ENCODE results near the gene GALNT2.

GALNT2 gene

GRCh38 chr1:230220478-230220877 is 153.4 kb downstream of the GALNT2 start:
- no peak for DNase-seq

- DNase-seq = no peak
These were observed 153.9 kb downstream of the GALNT2 start for GRCh38 chr1:230220907-230221306.

- no peak for DNase-seq
These were observed 155.6 kb downstream of the GALNT2 start for GRCh38 chr1:230222678-230223077.

DNA sequence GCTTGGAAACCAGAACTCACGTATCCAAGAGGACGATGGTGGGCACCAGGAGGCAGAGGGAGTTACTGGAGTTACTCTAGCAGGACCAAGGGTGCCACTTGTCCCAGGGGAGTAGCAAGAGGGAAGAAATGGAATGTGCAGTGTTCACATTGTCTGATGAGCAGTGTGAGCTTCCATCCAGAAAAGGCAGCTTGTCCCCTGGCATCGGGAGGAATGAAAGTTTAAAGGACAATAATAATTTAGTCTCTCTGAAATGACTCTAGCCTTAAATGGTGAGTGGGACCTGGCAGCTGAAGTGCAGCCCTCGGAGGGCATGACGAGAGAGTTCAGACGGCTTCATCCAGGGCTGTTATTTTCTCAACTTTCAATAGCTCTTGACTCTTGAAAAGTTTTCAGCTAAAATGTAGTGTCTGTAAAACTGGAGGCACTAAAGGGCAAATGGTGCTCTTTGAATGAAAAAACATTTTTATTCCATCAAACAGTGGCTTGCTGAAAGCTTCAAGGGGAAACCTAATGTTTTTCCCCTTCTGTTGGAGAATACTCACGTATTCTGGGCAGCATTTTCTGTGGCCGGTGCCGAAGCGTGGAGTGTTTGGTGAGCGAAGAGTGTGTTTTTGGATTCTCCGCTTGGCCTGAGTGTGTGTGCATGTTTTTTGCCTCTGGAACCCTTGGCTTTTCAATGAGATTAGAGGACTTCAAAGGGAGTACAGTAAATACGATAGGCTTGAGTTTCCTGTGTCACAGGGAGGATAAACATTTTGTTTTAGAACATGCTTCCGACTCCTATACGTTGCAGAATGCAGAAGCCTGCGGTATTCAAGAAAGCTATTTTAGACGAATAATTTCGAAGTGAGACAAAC is 157.3 kb downstream of the GALNT2 start:
- no peak for DNase-seq

- DNase-seq = no peak
These were observed 159.2 kb downstream of the GALNT2 start for GRCh38 chr1:230226007-230226800.

GRCh38 chr1:230226814-230227213 is 159.8 kb downstream of the GALNT2 start:
- no peak for DNase-seq

- DNase-seq = no peak
These were observed 161.3 kb downstream of the GALNT2 start for GRCh38 chr1:230228236-230228897.

GRCh38 chr1:230230273-230230672 is 163.2 kb downstream of the GALNT2 start:
- no peak for DNase-seq

- no peak for DNase-seq
These were observed 164.1 kb downstream of the GALNT2 start for GRCh38 chr1:230230948-230231773.

GRCh38 chr1:230231774-230232145 is 164.7 kb downstream of the GALNT2 start:
- DNase-seq = no peak

- peak; percentile 11 for DNase-seq
These were observed 165.3 kb downstream of the GALNT2 start for GRCh38 chr1:230232371-230232771.

GRCh38 chr1:230233786-230234185 is 166.7 kb downstream of the GALNT2 start:
- no peak for DNase-seq

- DNase-seq = no peak
These were observed 168.8 kb downstream of the GALNT2 start for GRCh38 chr1:230235876-230236275.

DNA sequence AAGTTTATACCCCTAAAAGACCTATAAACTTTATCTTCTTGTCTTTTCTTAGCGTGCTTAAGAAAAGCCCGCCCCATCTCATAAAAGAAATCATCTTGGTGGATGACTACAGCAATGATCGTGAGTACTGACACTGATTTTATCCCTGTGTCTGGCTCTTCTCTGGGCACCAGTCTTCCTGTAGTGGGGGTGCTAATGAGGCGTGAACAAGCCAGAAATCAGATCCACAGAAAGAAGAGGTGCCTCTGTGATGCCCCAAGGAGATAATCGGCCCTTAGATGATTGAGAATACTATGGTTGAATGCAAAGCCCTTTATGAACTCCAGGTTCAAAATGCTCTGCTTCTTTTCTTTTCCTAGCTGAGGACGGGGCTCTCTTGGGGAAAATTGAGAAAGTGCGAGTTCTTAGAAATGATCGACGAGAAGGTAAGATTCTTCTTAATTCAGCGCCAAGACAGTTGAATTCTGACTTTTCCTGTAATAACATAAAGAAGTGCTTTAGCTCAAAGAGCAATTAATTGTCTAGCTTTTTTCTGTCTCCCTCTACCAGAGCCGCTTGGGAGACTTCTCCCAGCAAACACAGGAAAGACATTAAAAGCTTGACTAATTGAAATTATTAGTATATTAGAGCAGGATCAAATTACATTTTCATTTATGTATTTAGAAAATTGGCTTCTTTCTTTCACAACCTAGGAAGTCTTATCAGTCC is 169.4 kb downstream of the GALNT2 start:
- DNase-seq = peak; percentile 55

DNA sequence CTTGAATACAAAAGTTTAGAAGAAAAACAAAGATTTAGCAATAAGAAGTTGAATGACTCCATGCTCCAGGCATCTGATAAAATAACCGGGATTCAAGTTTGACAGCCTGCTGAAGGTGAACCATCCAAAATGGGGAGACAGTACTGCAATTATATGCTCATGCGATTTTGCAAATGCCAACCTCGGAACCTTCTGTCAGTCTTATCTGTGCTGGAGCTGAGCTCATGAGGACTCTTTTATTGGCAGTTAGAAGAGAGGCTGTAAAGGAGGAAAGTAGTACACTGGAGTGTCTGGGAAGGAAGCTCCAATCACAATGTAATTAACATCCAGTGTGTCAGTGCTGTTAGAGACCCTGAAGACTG is 170.0 kb downstream of the GALNT2 start:
- peak; percentile 21 for DNase-seq

- no peak for DNase-seq
These were observed 170.8 kb downstream of the GALNT2 start for GRCh38 chr1:230237805-230238204.

DNA sequence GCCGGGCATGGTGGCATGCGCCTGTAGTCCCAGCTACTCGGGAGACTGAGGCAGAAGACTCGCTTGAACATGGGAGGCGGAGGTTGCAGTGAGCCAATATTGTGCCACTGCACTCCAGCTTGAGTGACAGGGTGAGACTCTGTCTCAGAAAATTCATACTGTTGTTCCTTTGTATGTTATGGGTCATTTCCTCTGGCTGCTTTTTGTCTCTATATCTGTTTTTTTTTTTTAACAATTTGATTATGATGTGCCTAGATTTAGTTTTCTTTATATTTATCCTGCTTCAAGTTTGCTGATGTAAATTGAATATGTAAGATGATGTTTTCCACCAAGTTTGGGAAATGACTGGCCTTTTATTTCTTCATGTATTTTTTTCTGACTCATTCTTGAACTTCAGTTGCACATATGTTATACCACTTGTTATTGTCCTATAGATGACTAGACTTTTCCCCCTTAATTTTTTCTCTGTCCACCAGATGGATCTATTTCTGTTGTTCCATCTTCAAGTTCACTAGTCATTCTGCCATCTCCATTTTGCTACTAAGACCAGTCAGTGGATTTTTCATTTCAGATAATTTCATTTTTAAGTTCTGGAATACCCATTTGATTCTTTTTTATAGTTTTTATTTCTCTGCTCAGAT is 173.5 kb downstream of the GALNT2 start:
- no peak for DNase-seq

DNA sequence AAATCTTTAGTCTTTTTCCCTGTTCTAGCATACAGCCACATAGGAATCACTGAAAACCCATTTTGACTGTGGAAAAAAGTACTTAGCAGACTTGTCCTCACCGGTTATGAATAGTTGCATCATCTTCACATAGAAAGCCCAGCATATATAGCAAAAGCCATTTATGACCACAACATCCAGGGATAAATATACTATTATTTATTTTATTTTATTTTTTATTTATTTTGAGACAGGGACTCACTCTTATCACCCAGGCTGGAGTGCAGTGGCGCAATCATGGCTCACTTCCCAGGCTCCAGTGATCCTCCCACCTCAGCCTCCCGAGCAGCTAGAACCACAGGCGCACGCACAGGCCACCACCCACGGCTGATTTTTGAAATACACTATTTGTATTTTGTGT is 175.3 kb downstream of the GALNT2 start:
- no peak for DNase-seq

GRCh38 chr1:230243146-230243545 is 176.1 kb downstream of the GALNT2 start:
- no peak for DNase-seq

DNA sequence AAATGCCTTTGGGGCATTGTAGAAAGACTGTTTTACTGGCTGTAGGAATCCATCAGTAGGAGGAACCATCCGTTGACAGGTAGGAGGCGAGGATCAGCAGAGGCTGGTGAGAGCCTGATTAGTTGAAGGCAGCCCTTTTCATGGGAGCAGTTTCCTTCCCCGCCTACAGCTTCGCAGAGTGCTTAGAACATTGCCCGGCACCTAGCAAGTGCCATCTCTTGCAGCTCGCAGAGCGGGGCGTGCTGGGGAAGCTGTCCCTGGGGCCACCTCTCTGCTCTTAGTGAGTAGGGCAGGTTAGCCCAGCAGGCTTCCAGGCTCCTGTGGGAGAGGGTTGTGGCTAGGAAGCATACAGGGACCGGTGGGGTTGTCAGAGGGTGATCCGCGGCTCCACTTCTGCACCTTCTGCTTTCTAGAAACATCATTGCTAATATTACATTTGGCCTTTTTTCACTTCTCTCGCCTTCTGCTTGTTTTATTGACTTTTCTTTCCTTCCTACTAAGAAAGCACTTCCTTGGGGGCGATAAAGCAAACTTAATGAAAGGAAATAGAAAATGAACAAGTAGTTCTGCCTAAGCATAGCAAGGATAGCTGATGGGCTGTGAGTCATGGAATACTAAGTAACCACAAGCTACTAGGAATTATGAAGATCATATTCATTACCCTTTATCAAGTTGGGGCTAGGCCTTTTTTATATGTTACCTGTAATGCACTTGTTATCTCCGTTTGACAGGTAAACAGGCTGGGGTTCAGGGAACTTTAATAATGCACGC is 176.7 kb downstream of the GALNT2 start:
- DNase-seq = no peak

DNA sequence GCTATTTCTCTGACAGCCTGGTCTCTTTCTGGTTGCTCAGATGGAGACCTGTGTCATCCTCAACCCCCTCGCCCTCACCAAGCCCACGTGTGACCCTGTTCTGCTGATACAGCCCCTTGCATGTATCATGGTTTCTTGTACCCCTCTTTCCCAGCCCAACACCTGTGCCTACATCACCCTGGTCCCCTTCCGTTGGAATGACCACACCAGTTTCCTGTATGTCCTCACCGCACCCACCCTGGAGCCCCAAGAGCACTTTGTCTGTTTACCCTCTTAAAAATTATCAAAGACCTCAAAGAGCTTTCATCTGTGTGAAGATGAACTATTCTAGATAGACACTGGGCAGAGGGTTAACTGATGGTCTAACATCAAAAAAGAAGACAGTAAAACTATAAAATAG is 179.5 kb downstream of the GALNT2 start:
- no peak for DNase-seq

All from NCI-H187 treated with DMSO at 0.1 percent for 48 hours (cell line).